ENCODE data around the gene PRPF19.
A peak's percentile ranks its signal among the peaks of the same experiment; 100 is the strongest.
"Not testable (repeated sequence)": the region's sequence is repeated elsewhere in the genome, so short reads cannot be mapped to it uniquely, and the experiment has no call there.

The PRPF19 gene

GRCh38 chr11:60922906-60923305 is 16.5 kb upstream of the PRPF19 start:
- DNase-seq: no peak

DNA sequence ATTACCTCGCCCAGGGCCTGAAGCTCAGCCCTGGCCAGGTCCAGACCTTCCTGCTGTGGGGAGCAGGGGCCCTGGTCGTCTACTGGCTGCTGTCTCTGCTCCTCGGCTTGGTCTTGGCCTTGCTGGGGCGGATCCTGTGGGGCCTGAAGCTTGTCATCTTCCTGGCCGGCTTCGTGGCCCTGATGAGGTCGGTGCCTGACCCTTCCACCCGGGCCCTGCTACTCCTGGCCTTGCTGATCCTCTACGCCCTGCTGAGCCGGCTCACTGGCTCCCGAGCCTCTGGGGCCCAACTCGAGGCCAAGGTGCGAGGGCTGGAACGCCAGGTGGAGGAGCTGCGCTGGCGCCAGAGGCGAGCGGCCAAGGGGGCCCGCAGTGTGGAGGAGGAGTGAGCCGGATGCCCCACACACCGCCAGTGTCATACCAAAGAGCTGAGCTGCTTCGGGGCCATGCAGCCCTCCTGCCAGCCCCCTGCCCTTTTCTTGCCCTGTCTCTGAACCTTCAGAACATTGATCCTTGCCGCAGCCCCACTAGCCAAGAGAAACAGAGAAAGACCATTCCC is 15.5 kb upstream of the PRPF19 start:
- no peak for DNase-seq

- no peak for DNase-seq
Measured at GRCh38 chr11:60921259-60921658, 14.9 kb upstream of the PRPF19 start.

- no peak for DNase-seq
Measured at GRCh38 chr11:60919956-60920355, 13.6 kb upstream of the PRPF19 start.

DNA sequence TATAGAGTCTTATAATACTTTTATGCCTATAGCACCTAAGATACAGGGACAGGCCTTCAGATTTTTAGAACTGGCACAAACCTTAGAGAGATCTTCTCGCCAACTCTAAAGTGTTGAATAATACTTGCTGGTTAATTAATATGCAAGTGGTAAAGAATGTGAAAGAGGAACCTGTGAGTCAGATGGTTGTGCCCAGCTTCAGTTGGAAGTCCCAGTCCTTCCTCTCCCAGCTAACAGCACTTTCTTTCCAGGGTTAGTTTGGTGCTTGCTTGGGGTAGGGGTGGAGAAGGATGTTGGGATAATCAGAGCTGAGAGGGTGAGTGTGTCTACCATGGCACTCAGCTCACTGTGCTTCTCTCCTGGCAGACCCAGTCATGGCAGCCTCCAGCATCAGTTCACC is 12.9 kb upstream of the PRPF19 start:
- DNase-seq: no peak

DNA sequence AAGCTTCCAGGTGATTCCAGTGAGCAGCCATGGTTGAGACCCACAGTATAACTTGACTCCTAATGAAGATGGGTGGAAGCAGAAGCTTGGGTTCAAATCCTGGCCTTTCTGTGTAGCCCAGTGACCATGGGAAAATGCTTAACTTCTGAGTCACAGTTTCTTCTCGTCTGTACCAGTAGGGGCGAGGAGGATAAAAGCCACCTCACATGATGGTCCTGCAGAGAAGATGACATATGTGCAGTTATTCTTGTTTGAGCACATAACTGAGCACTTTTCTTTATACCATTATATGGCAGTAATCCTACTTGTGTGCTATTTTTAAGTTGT is 12.5 kb upstream of the PRPF19 start:
- DNase-seq: no peak

DNA sequence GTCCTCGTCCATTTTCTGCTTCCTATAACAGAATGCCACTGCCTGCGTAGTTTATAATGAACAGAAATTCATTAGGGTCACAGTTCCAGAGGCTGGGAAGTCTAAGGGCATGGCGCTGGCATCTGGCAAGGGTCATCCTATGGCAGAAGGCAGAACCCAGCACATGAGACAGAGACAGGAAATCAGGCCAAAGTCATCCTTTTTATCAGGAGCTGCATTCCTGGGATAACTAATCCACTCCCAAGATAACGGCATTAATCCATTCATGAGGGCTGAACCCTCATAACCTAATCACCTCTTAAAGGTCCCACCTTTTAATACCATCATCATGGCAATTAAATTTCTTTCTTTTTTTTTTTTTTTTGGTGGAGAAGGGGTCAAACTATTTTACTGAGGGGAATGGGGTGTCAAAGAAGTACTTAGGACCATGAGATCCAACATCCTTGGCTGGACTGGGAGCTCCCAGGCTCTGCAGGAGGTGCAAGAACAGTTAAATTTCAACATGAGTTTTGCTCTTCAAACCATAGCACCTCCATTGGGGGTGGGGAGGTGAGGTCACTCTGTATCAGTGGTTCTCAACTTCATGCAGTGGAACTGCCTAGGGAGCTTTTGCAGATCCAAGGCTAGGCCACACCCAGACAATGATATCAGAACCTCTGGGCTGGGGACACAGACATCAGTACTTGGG is 12.0 kb upstream of the PRPF19 start:
- DNase-seq: no peak

- DNase-seq: no peak
Measured at GRCh38 chr11:60917267-60917666, 10.9 kb upstream of the PRPF19 start.

GRCh38 chr11:60916669-60917206 is 10.4 kb upstream of the PRPF19 start:
- no peak for DNase-seq

- peak; percentile 79 for DNase-seq
Measured at GRCh38 chr11:60915248-60915914, 9.0 kb upstream of the PRPF19 start.

DNA sequence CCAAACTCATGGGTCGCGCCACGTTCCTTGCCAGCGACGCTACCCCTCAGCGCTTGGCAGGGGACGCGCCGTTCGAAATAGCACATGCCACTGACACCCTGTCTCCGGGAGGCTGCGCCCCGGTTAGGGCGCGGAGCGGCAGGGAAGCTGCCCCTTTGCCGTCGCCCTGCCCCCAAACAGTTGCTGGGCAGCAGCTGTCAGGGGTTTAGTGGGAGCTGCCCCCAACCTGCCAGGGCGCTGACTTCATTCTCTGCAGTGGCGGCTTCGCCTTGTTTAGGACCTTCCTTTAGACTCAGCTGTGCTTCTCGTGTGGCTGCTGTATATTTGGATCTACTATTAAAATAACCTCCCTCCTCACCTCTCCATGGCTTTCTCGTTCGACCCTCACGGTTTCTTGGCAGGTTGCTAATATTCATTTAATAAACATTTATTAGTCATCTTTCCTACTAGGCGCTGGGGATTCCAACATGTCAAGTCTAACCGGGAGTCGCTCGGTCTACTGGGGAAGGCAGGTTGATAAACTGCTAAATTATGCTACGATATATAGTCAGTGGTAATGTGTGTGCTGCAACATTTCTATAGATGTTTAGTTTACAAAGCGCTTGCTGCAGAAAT is 8.4 kb upstream of the PRPF19 start:
- no peak for DNase-seq

DNA sequence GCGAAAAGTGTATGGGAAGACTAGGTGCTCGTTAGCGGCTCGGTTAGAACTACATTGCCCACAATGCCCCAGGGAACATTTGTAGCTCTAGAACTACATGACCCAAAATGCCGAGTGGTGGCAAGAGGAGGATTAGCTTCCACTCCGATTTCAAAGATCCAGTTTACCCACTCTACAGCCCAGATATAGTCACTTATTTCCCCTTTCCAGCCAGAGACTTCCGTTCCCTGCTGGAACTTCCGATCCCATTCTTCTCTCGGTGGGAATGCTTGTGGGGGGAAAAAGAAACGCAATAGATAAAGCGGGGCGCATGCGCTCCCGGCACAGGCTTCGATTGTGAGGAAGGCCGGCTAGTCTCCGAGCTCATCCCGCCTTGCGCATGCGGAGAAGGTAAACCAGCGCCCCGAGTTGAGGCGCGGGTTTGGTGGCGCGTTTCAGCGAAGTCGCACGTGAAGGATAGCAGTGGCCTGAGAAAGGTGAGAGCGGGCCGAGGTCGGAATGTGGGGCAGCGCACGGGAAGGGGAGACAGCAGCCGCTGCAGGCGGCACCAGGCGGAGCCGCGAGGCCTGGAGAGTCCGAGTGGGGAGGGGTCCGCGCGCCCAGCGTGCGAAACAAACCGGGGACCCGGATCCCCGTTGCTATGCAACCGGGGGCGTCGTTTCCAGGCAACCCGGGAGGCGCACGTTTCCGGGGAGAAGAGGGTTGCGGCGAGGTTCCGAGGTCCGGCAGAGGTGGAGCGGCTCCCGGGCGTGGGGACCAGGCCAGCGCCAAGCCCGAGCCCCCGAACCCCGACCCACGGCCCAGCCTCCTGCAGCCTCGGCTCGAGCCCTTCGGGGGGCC is 7.6 kb upstream of the PRPF19 start, which contains the start of gene TMEM109:
TSS of gene TMEM109 (plus strand) at position 366 of the 840 bp plus-strand sequence. CDS start 5,536 bp downstream, outside the sequence.
- DNase-seq: peak; percentile 86

DNA sequence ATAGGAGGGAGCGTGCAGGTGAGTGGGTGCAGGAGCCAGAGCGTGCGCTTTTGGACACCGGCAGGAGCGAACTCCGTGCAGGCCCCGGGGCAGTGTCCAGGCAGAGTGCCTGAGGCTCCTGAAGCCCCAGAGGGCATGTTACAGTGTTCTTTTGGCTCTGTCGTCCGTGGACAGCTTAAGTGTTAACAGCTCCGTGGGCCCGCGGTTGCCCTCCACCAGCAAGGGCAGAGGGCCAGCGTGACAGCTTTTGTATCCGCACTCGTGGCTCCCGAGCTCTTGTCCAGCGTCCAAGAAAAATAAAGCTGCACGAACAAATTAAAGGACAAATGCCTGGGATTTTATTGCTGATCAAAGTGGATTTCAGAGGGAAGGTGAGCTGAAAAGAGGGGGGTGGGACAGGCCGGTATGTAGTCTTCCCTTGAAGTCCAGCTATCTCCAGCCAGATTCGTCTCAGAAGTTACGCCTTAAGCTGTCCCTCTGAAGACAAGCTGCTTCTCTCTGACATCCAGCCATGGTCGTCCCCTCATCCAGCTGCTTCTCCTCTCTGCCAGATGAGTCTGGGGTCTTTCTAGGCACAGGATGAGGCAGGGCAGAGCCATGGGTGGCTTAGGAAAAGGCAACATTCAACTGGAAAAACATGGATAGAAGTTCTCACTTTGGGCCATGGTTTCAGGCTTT is 6.6 kb upstream of the PRPF19 start:
- no peak for DNase-seq

GRCh38 chr11:60912223-60912850 is 6.0 kb upstream of the PRPF19 start:
- no peak for DNase-seq

- no peak for DNase-seq
Measured at GRCh38 chr11:60910711-60911380, 4.5 kb upstream of the PRPF19 start.

- no peak for DNase-seq
Measured at GRCh38 chr11:60910281-60910687, 3.9 kb upstream of the PRPF19 start.

DNA sequence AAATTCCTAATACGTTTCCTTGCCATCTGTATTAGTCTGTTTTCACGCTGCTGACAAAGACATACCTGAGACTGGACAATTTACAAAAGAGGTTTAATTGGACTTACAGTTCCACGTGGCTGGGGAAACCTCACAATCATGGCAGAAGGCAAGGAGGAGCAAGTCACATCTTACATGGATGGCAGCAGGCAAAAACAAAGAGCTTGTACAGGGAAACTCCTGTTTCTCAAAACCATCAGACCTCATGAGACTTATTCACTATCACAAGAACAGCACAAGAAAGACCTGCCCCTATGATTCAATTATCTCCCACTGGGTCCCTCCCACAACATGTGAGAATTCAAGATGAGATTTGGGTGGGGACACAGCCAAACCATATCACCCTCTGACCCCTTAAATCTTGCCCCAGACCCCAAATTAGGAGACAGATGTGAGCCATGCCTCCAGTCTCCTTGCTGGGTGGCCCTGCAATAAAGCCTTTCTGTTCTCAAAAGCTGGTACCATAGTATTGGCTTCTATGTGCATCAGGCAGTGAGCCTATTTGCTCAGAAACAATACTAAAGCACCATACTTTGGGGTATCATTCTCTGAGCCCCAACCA is 3.4 kb upstream of the PRPF19 start:
- not testable (repeated sequence) for DNase-seq

- no peak for DNase-seq
Measured at GRCh38 chr11:60908803-60909202, 2.4 kb upstream of the PRPF19 start.

DNA sequence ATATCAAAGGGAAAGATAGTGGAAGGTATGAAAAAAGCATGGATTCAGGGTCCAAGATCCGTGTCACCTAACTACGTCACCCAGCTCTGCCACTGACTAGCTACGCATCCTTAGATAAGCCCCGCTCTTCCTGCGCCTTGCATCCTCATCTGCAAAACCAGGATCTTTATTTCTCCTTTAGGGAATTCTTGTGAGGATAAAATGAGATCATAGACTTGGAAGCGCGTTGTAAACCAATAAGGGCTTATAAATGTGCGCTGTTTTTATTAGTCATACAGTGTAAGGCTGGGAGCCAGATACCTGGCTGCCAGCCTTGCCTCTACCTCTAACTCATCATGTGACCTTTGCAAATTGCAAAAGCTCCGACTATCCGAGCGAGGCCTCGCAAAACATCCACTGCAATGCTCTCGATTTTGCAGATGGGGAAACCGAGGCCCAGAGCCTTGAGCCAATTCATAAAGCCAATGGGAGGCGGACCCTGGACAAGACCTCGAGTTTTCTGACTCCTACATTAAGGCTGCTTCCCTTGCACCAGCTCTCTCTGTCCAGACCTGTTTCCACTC is 753 bp downstream of the PRPF19 start:
- DNase-seq: no peak

DNA sequence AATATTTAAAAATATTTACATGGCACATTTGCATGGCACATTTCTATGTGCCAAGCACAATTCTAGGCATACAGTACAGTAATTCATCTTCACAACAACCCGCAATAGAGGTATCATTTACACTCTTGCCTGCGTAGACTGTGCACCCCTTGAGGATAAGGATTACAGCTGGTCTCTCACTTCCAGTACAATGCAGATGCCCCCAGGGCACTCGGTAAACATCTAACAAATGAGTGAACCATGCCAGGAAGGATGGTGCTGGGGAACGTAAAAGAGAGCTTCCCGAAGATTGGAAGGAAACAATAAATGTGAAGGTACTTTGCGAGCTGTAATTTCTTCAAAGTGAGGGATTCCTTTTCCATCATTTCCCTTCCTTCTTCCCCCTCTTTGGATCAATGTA is 1.3 kb downstream of the PRPF19 start:
- no peak for DNase-seq

All from 8988T (cell line).